HepG2 (cell line): Measurements from ENCODE around the gene METTL22. TPM values are rescaled to one million over a fixed set of nuclear protein-coding genes. Genes with fewer than 3 reads are reported as not detected.

ENCODE experiments used
- ATF7-NPFF ChIP-seq: sonication (generic); formaldehyde crosslinking; IDR thresholded peaks from 2 replicates; pipeline ENCODE4 v1.8.1; 2023; ENCODE audit warnings: mild to moderate bottlenecking, low read depth, missing genetic modification reagents, moderate library complexity
- RFXAP ChIP-seq: sonication (generic); formaldehyde crosslinking; IDR thresholded peaks from 2 replicates; pipeline ENCODE4 v1.4.0; 2020; ENCODE audit warnings: missing genetic modification reagents, borderline replicate concordance
- SALL2 ChIP-seq: sonication (generic); formaldehyde crosslinking; IDR thresholded peaks from 2 replicates; pipeline ENCODE4 v1.8.1; 2023; ENCODE audit warnings: mild to moderate bottlenecking, missing genetic modification reagents, inconsistent platforms
- ZBTB10 ChIP-seq: sonication (generic); formaldehyde crosslinking; IDR thresholded peaks from 2 replicates; pipeline ENCODE4 v1.4.0; 2020; ENCODE audit warnings: missing genetic modification reagents, borderline replicate concordance
- ZBTB39 ChIP-seq: sonication (generic); formaldehyde crosslinking; IDR thresholded peaks from 2 replicates; pipeline ENCODE4 v1.5.0; 2020; ENCODE audit warnings: missing genetic modification reagents
- ZBTB40 ChIP-seq, 2 experiments: fragments of 450-650 bp in 1 of 2; sonication (generic) in 1 of 2; formaldehyde crosslinking in 1 of 2; IDR thresholded peaks; 2 replicates each; pipeline versions ENCODE4 v1.6.1 to v1.8.0; 2016 to 2022; ENCODE audit warnings: antibody characterized with exemption in 1 of 2, mild to moderate bottlenecking in 1 of 2, missing genetic modification reagents in 1 of 2
- ZFYVE20 ChIP-seq: sonication (generic); formaldehyde crosslinking; IDR thresholded peaks from 2 replicates; pipeline ENCODE4 v1.8.0; 2023; ENCODE audit warnings: low read depth, mild to moderate bottlenecking, moderate library complexity, missing genetic modification reagents, borderline replicate concordance
- ZHX1 ChIP-seq: sonication (generic); formaldehyde crosslinking; IDR thresholded peaks from 2 replicates; pipeline ENCODE4 v1.8.1; 2022; ENCODE audit warnings: low read depth, mild to moderate bottlenecking, missing genetic modification reagents
- ZNF235 ChIP-seq: sonication (generic); formaldehyde crosslinking; IDR thresholded peaks from 2 replicates; pipeline ENCODE4 v1.8.1; 2023; ENCODE audit warnings: mild to moderate bottlenecking, missing genetic modification reagents, borderline replicate concordance
- ZNF331 ChIP-seq: sonication (generic); formaldehyde crosslinking; IDR thresholded peaks from 2 replicates; pipeline ENCODE4 v1.4.0; 2020; ENCODE audit warnings: missing genetic modification reagents
- polyA plus RNA-seq, 8 experiments: library from polyadenylated mRNA; depleted of rRNA in 3 of 8; stranded (reverse) in 7 of 8; unstranded in 1 of 8; fragments of >200 nt; fragmentation: Illumina TruSeq in 4 of 8; extraction: Trizol in 4 of 8; gene quantifications; 2 replicates each; pipeline versions ENCODE4 v1.2.1 to v1.2.3, GENCODE V29; 2011 to 2016; ENCODE audit warnings: low read depth in 4 of 8, missing spikeins in 1 of 8, mixed read lengths in 1 of 8; ENCODE audit not compliant: insufficient read depth in 1 of 8
- total RNA-seq, 5 experiments: library from RNA; depleted of rRNA; stranded (reverse); fragments of >200 nt; fragmentation: Illumina TruSeq; extraction: Trizol; gene quantifications; 2 replicates each; pipeline ENCODE4 v1.2.3, GENCODE V29; 2016; ENCODE audit warnings: low read depth in 1 of 5

The METTL22 gene
- total and polyA plus RNA-seq, 2 of the 13 experiments (the other 11 are each of a cell fraction or from before 2014, with no cell fraction given), result 36.2 to 94.8 TPM

- TF ChIP-seq ZBTB40 (IDR thresholded peaks at IDR 0.05) (no peak), ZBTB40 (CRISPR knock-in tag; IDR thresholded peaks at IDR 0.05) (no peak), ZBTB10 (peak; percentile 93), ZFYVE20 (no peak), RFXAP (peak; percentile 99), ZNF235 (peak; percentile 93; the same call in 1 of the 2 replicates), ZHX1 (no peak), ZNF331 (no peak), SALL2 (CRISPR knock-in tag) (peak; percentile 76; the same call in 1 of the 2 replicates), ZBTB39 (CRISPR knock-in tag) (0 out of 2 replicates have a peak, but pooled peaks have one; percentile 24), ATF7-NPFF (CRISPR knock-in tag) (no peak; the same call in none of the 2 replicates)
These were observed 53.0 kb downstream of the METTL22 start, which contains the start of gene ABAT (continued) for GRCh38 chr16:8674413-8675022.
